Bladder microvascular endothelial cell (primary cell): ENCODE measurements around the gene SLITRK6. TPM values are rescaled to one million over a fixed set of nuclear protein-coding genes. Genes with fewer than 3 reads are reported as not detected.

Experiments
- total RNA-seq: library from RNA; depleted of rRNA; stranded (reverse); fragments of >200 nt; gene quantifications from 2 replicates; pipeline ENCODE4 v1.2.3, GENCODE V29; 2014

The SLITRK6 gene, protein sequence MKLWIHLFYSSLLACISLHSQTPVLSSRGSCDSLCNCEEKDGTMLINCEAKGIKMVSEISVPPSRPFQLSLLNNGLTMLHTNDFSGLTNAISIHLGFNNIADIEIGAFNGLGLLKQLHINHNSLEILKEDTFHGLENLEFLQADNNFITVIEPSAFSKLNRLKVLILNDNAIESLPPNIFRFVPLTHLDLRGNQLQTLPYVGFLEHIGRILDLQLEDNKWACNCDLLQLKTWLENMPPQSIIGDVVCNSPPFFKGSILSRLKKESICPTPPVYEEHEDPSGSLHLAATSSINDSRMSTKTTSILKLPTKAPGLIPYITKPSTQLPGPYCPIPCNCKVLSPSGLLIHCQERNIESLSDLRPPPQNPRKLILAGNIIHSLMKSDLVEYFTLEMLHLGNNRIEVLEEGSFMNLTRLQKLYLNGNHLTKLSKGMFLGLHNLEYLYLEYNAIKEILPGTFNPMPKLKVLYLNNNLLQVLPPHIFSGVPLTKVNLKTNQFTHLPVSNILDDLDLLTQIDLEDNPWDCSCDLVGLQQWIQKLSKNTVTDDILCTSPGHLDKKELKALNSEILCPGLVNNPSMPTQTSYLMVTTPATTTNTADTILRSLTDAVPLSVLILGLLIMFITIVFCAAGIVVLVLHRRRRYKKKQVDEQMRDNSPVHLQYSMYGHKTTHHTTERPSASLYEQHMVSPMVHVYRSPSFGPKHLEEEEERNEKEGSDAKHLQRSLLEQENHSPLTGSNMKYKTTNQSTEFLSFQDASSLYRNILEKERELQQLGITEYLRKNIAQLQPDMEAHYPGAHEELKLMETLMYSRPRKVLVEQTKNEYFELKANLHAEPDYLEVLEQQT
- total RNA-seq: not detected in 2 replicates

DNA sequence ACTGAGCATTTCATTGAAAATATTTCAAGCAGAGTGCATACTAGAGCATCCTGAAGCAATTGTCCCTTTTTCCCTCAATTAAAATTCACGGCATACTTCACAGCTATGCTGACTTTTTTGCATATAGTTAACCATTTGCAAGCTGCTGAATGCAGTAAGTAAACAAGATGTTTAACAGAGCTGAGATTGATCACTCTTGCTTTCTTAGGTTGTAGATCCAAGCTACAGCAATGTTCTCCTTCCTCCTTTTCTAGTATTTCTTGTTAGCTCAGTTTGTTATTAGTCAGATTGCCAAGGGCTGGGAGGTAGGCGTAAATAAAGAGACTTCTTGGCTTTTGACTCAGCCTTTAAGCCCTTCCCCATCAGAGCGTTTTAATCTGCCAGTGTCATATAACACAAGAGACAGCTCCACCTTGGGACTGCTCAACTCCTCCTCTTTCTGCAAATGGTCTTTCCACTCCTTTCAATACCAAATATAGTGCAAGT is at the start of gene SLITRK6:
SLITRK6 (minus strand) TSS at position 323 of the 486 bp plus-strand sequence. CDS start 2,911 bp downstream, outside the sequence.

